ENCODE measurements around the gene FRYL.
"Not testable (repeated sequence)": the region's sequence is repeated elsewhere in the genome, so short reads cannot be mapped to it uniquely, and the experiment has no call there.

Gene FRYL

GRCh38 chr4:48661391-48661790, 118.7 kb downstream of the FRYL start:
- no peak for DNase-seq (ENCODE audit: low spot score)

- no peak for DNase-seq (ENCODE audit: low spot score)
Observed at GRCh38 chr4:48660347-48660746, 119.7 kb downstream of the FRYL start.

GRCh38 chr4:48654015-48654664, 125.9 kb downstream of the FRYL start:
- no peak for DNase-seq (ENCODE audit: low spot score)

GRCh38 chr4:48653217-48654014, 126.7 kb downstream of the FRYL start:
- peak; percentile 74 for DNase-seq (ENCODE audit: low spot score)

- no peak for DNase-seq (ENCODE audit: low spot score)
Observed at GRCh38 chr4:48651914-48652313, 128.2 kb downstream of the FRYL start.

GRCh38 chr4:48649505-48649904, 130.6 kb downstream of the FRYL start:
- DNase-seq (ENCODE audit: low spot score), result no peak

GRCh38 chr4:48645225-48645794, 134.8 kb downstream of the FRYL start:
- DNase-seq (ENCODE audit: low spot score), result no peak

GRCh38 chr4:48642421-48643374, 137.4 kb downstream of the FRYL start:
- DNase-seq (ENCODE audit: low spot score), result no peak

- DNase-seq (ENCODE audit: low spot score), result no peak
Observed at GRCh38 chr4:48641401-48641800, 138.7 kb downstream of the FRYL start.

- no peak for DNase-seq (ENCODE audit: low spot score)
Observed at GRCh38 chr4:48640699-48641098, 139.4 kb downstream of the FRYL start.

- no peak for DNase-seq (ENCODE audit: low spot score)
Observed at GRCh38 chr4:48640225-48640624, 139.9 kb downstream of the FRYL start.

GRCh38 chr4:48639807-48640206, 140.3 kb downstream of the FRYL start:
- no peak for DNase-seq (ENCODE audit: low spot score)

- DNase-seq (ENCODE audit: low spot score), result not testable (repeated sequence)
Observed at GRCh38 chr4:48638586-48638985, 141.5 kb downstream of the FRYL start.

- DNase-seq (ENCODE audit: low spot score), result no peak
Observed at GRCh38 chr4:48636911-48637310, 143.2 kb downstream of the FRYL start.

GRCh38 chr4:48635980-48636379, 144.1 kb downstream of the FRYL start:
- no peak for DNase-seq (ENCODE audit: low spot score)

GRCh38 chr4:48635310-48635709, 144.8 kb downstream of the FRYL start:
- DNase-seq (ENCODE audit: low spot score), result peak; percentile 29

GRCh38 chr4:48634688-48635308, 145.3 kb downstream of the FRYL start:
- DNase-seq (ENCODE audit: low spot score), result no peak

- no peak for DNase-seq (ENCODE audit: low spot score)
Observed at GRCh38 chr4:48633657-48634056, 146.4 kb downstream of the FRYL start.

GRCh38 chr4:48629458-48629857, 150.6 kb downstream of the FRYL start:
- DNase-seq (ENCODE audit: low spot score), result no peak

GRCh38 chr4:48623182-48623780, 156.8 kb downstream of the FRYL start:
- DNase-seq (ENCODE audit: low spot score), result no peak

GRCh38 chr4:48620831-48621230, 159.2 kb downstream of the FRYL start:
- DNase-seq (ENCODE audit: low spot score), result no peak

Data from activated CD4-positive, alpha-beta T cell treated with anti-CD3 and anti-CD28 coated beads, Interleukin-2, Interleukin-4, amounts not matched to agents 100 ng/mL and 50 ng/mL, durations not matched to agents 16 hours and 8 hours (primary cell).